Activated naive CD4-positive, alpha-beta T cell treated with anti-CD3 and anti-CD28 coated beads, Interleukin-2, amount 10 ng/mL, durations not matched to agents 7 days and 5 days (primary cell): ENCODE results near the gene TPRG1.
A peak's percentile ranks its signal among the peaks of the same experiment; 100 is the strongest.

Experiments used
- CTCF ChIA-PET: fragments of 350-600 bp; sonication (Branson Sonifier 250); formaldehyde crosslinking; loops from one replicate; lab custom pipeline; 2021; ENCODE audit warnings: antibody characterized with exemption; lab: Charles Lee
- DNase-seq: peaks from one replicate; pipeline ENCODE4 v3.0.0-alpha.2; 2020
- H3K27ac Mint-ChIP-seq: one replicate; pipeline ENCODE4 v1.8.0; 2021; ENCODE audit warnings: mild to moderate bottlenecking, moderate library complexity, mixed read lengths
- H3K27me3 Mint-ChIP-seq: one replicate; pipeline ENCODE4 v1.8.0; 2021; ENCODE audit warnings: mild to moderate bottlenecking, mixed read lengths
- H3K36me3 Mint-ChIP-seq: one replicate; pipeline ENCODE4 v1.8.0; 2021; ENCODE audit warnings: mixed read lengths
- H3K4me1 Mint-ChIP-seq: one replicate; pipeline ENCODE4 v1.8.0; 2021; ENCODE audit warnings: mixed read lengths
- H3K4me3 Mint-ChIP-seq: one replicate; pipeline ENCODE4 v1.8.0; 2021; ENCODE audit warnings: mild to moderate bottlenecking, moderate library complexity, mixed read lengths
- H3K9me3 Mint-ChIP-seq: one replicate; pipeline ENCODE4 v1.8.0; 2021; ENCODE audit warnings: mixed read lengths

TPRG1 gene

GRCh38 chr3:189331002-189331418 is 159.2 kb downstream of the TPRG1 start:
- Mint-ChIP-seq H3K36me3 (peaks cover 19% of the 10 kb centered on the region), H3K9me3 (peaks cover 16% of the 10 kb centered on the region), H3K27me3 (no peaks in the 10 kb centered on the region), H3K4me1 (peaks cover 66% of the 10 kb centered on the region), H3K27ac (peak overlapping the region; percentile 88), H3K4me3 (peak overlapping the region; percentile 2)
- CTCF ChIA-PET, result interaction anchor here (1.2 to 2.4 kb wide), 6 partner anchors 16 to 60 kb away, joined by 3 to 9 read pairs (median 4); no protein-coding TSS in a partner anchor
- peak; percentile 25 for DNase-seq

- DNase-seq, result no peak
- peaks cover 42% of the 10 kb centered on the region for H3K4me1 Mint-ChIP-seq
- CTCF ChIA-PET, result interaction anchor here (2.3 kb wide), 1 partner anchor 28 kb away, joined by 5 read pairs; no protein-coding TSS in a partner anchor
- no peaks in the 10 kb centered on the region for H3K27me3 Mint-ChIP-seq
- peaks cover 4% of the 10 kb centered on the region for H3K36me3 Mint-ChIP-seq
- H3K9me3 Mint-ChIP-seq, result peaks cover 9% of the 10 kb centered on the region
- no peak overlapping the region for H3K4me3 Mint-ChIP-seq
- H3K27ac Mint-ChIP-seq, result no peak overlapping the region
Measured at GRCh38 chr3:189334064-189334920, 162.5 kb downstream of the TPRG1 start.

GRCh38 chr3:189337673-189338091 is 165.9 kb downstream of the TPRG1 start:
- no peak overlapping the region for H3K27ac Mint-ChIP-seq
- peaks cover 8% of the 10 kb centered on the region for H3K9me3 Mint-ChIP-seq
- peaks cover 21% of the 10 kb centered on the region for H3K4me1 Mint-ChIP-seq
- no peaks in the 10 kb centered on the region for H3K27me3 Mint-ChIP-seq
- DNase-seq, result no peak
- no peak overlapping the region for H3K4me3 Mint-ChIP-seq
- CTCF ChIA-PET, result interaction anchor here (1.0 to 1.4 kb wide), 2 partner anchors 12 to 14 kb away, joined by 3 read pairs; no protein-coding TSS in a partner anchor
- peaks cover 4% of the 10 kb centered on the region for H3K36me3 Mint-ChIP-seq

- CTCF ChIA-PET, result interaction anchor here (1.4 to 1.8 kb wide), 2 partner anchors 15 to 29 kb away, joined by 3 to 4 read pairs; no protein-coding TSS in a partner anchor
- no peak for DNase-seq
- Mint-ChIP-seq H3K9me3 (peaks cover 6% of the 10 kb centered on the region), H3K4me3 (no peak overlapping the region), H3K27me3 (no peaks in the 10 kb centered on the region), H3K27ac (no peak overlapping the region), H3K36me3 (peaks cover 3% of the 10 kb centered on the region), H3K4me1 (peaks cover 17% of the 10 kb centered on the region)
Measured at GRCh38 chr3:189338366-189338765, 166.6 kb downstream of the TPRG1 start.

- CTCF ChIA-PET, result interaction anchor here (0.9 to 1.8 kb wide), 3 partner anchors 31 to 69 kb away, joined by 4 read pairs; no protein-coding TSS in a partner anchor
- Mint-ChIP-seq H3K27me3 (no peaks in the 10 kb centered on the region), H3K4me3 (no peak overlapping the region), H3K36me3 (no peaks in the 10 kb centered on the region), H3K9me3 (peaks cover 2% of the 10 kb centered on the region), H3K27ac (no peak overlapping the region), H3K4me1 (peaks cover under 1% of the 10 kb centered on the region)
- no peak for DNase-seq
Measured at GRCh38 chr3:189339996-189340395, 168.2 kb downstream of the TPRG1 start.

- Mint-ChIP-seq H3K4me3 (no peak overlapping the region), H3K27me3 (no peaks in the 10 kb centered on the region), H3K27ac (no peak overlapping the region), H3K9me3 (peaks cover 2% of the 10 kb centered on the region), H3K4me1 (no peaks in the 10 kb centered on the region), H3K36me3 (no peaks in the 10 kb centered on the region)
- DNase-seq, result no peak
- CTCF ChIA-PET, result interaction anchor here (1.4 kb wide), 1 partner anchor 70 kb away, joined by 4 read pairs; no protein-coding TSS in a partner anchor
Measured at GRCh38 chr3:189340680-189341460, 169.1 kb downstream of the TPRG1 start.

GRCh38 chr3:189342811-189343210 is 171.0 kb downstream of the TPRG1 start:
- CTCF ChIA-PET, result interaction anchor here (1.2 to 2.5 kb wide), 2 partner anchors 12 to 70 kb away, joined by 5 to 9 read pairs; no protein-coding TSS in a partner anchor
- Mint-ChIP-seq H3K27ac (no peak overlapping the region), H3K9me3 (no peaks in the 10 kb centered on the region), H3K36me3 (no peaks in the 10 kb centered on the region), H3K4me3 (no peak overlapping the region), H3K4me1 (no peaks in the 10 kb centered on the region), H3K27me3 (no peaks in the 10 kb centered on the region)
- no peak for DNase-seq

- no peaks in the 10 kb centered on the region for H3K27me3 Mint-ChIP-seq
- no peaks in the 10 kb centered on the region for H3K36me3 Mint-ChIP-seq
- CTCF ChIA-PET, result no interaction called here
- H3K4me1 Mint-ChIP-seq, result no peaks in the 10 kb centered on the region
- DNase-seq, result no peak
- no peak overlapping the region for H3K27ac Mint-ChIP-seq
- no peak overlapping the region for H3K4me3 Mint-ChIP-seq
- no peaks in the 10 kb centered on the region for H3K9me3 Mint-ChIP-seq
Measured at GRCh38 chr3:189344996-189345395, 173.2 kb downstream of the TPRG1 start.

GRCh38 chr3:189349772-189350171 is 178.0 kb downstream of the TPRG1 start:
- peaks cover 5% of the 10 kb centered on the region for H3K9me3 Mint-ChIP-seq
- peaks cover 5% of the 10 kb centered on the region for H3K36me3 Mint-ChIP-seq
- CTCF ChIA-PET, result interaction anchor here (0.9 kb wide), 1 partner anchor 12 kb away, joined by 3 read pairs; no protein-coding TSS in a partner anchor
- H3K4me1 Mint-ChIP-seq, result peaks cover 9% of the 10 kb centered on the region
- no peak for DNase-seq
- no peak overlapping the region for H3K27ac Mint-ChIP-seq
- no peak overlapping the region for H3K4me3 Mint-ChIP-seq
- H3K27me3 Mint-ChIP-seq, result no peaks in the 10 kb centered on the region

- Mint-ChIP-seq H3K9me3 (peaks cover 5% of the 10 kb centered on the region), H3K4me1 (peaks cover 33% of the 10 kb centered on the region), H3K27ac (no peak overlapping the region), H3K36me3 (peaks cover 8% of the 10 kb centered on the region), H3K4me3 (no peak overlapping the region), H3K27me3 (no peaks in the 10 kb centered on the region)
- CTCF ChIA-PET, result no interaction called here
- DNase-seq, result no peak
Measured at GRCh38 chr3:189353318-189353965, 181.7 kb downstream of the TPRG1 start.

GRCh38 chr3:189353988-189354889 is 182.5 kb downstream of the TPRG1 start:
- peaks cover 33% of the 10 kb centered on the region for H3K4me1 Mint-ChIP-seq
- CTCF ChIA-PET, result interaction anchor here (0.9 to 2.6 kb wide), 2 partner anchors 11 to 24 kb away, joined by 3 to 9 read pairs; no protein-coding TSS in a partner anchor
- H3K27ac Mint-ChIP-seq, result peak overlapping the region; percentile 98
- H3K4me3 Mint-ChIP-seq, result no peak overlapping the region
- peaks cover 5% of the 10 kb centered on the region for H3K9me3 Mint-ChIP-seq
- no peaks in the 10 kb centered on the region for H3K27me3 Mint-ChIP-seq
- no peak for DNase-seq
- H3K36me3 Mint-ChIP-seq, result peaks cover 9% of the 10 kb centered on the region

- H3K4me3 Mint-ChIP-seq, result no peak overlapping the region
- H3K4me1 Mint-ChIP-seq, result peaks cover 33% of the 10 kb centered on the region
- peaks cover 5% of the 10 kb centered on the region for H3K9me3 Mint-ChIP-seq
- CTCF ChIA-PET, result interaction anchor here (0.8 to 2.6 kb wide), 5 partner anchors 12 to 82 kb away, joined by 3 to 11 read pairs (median 3); no protein-coding TSS in a partner anchor
- DNase-seq, result no peak
- no peaks in the 10 kb centered on the region for H3K27me3 Mint-ChIP-seq
- peaks cover 11% of the 10 kb centered on the region for H3K36me3 Mint-ChIP-seq
- H3K27ac Mint-ChIP-seq, result peak overlapping the region; percentile 98
Measured at GRCh38 chr3:189355115-189355480, 183.3 kb downstream of the TPRG1 start.
